Measurements from ENCODE around the gene CPAMD8. TPM values are rescaled to one million over a fixed set of nuclear protein-coding genes. Genes with fewer than 3 reads are reported as not detected.

The CPAMD8 gene
- total and polyA plus RNA-seq, 10 of the 15 experiments (the other 5 are each of a cell fraction or from before 2014, with no cell fraction given), result 0.12 to 0.97 (median 0.25) TPM; not detected in 3

- TF ChIP-seq CEBPZ (IDR thresholded peaks at IDR 0.05; ENCODE audit: low read depth, low read length), result no peak
These were observed 158.0 kb downstream of the CPAMD8 start (continued) for GRCh38 chr19:16868423-16869130.

- ATAC-seq (no peak), DNase-seq (ENCODE audit: low read depth, low spot score) (no peak), FAIRE-seq (no peak)
- no peak for TF ChIP-seq FOXM1 (IDR thresholded peaks at IDR 0.05; ENCODE audit: low read depth, low read length)
- 93% methylated on average over 9 of the region's 10 CpGs for WGBS (ENCODE audit: insufficient coverage, insufficient replicate concordance, low lambda C conversion rate, missing lambda C conversion rate)
- ChIA-PET SMC1A (ENCODE audit: uncharacterized antibody, unreplicated experiment) (no interaction called here), CTCF (no interaction called here), RAD21 (ENCODE audit: unreplicated experiment) (no interaction called here), POLR2A (no interaction called here)
- no peaks in the 10 kb centered on the region for H3K27me3 ChIP-seq (replicated peaks in 1 of 2; ENCODE audit: control insufficient read depth in 2 of 2, insufficient read depth in 2 of 2, low read length in 1 of 2)
- no peak overlapping the region for H2AFZ ChIP-seq (ENCODE audit: control insufficient read depth, low read depth, low read length)
- peaks cover 15 to 16% of the 10 kb centered on the region in 2 experiments; a peak in 3 of 4 replicates for H3K36me3 ChIP-seq (ENCODE audit: control insufficient read depth in 2 of 2, insufficient read depth in 2 of 2, low read length in 1 of 2)
- no peak overlapping the region for H3K9ac ChIP-seq (ENCODE audit: control insufficient read depth, insufficient read depth, low read length)
- H3K9me3 ChIP-seq (replicated peaks; ENCODE audit: control insufficient read depth, insufficient read depth, low read length), result no peaks in the 10 kb centered on the region; the same call in 2 of the 3 replicates
- no TSS peak for BruUV-seq (replicated peaks)
- no peak overlapping the region for H3K4me3 ChIP-seq
- no peak overlapping the region for H3K4me2 ChIP-seq (ENCODE audit: control insufficient read depth, insufficient read depth)
- H3K79me2 ChIP-seq (ENCODE audit: control insufficient read depth, insufficient read depth, low read length), result no peaks in the 10 kb centered on the region
- no peak overlapping the region for H3K27ac ChIP-seq (ENCODE audit: control insufficient read depth, insufficient read depth)
- intact Hi-C loops (cut with micrococcal nuclease; ENCODE audit: unreplicated experiment) (no loop called here), in situ Hi-C loops (cut with MboI) (no loop called here)
- H3K4me1 ChIP-seq (ENCODE audit: control insufficient read depth, insufficient read depth, low read length), result peaks cover 10% of the 10 kb centered on the region
- H4K20me1 ChIP-seq (ENCODE audit: control insufficient read depth, insufficient read depth), result no peaks in the 10 kb centered on the region
These were observed 159.4 kb downstream of the CPAMD8 start for GRCh38 chr19:16867211-16867610.

All from GM12878 (cell line).